ENCODE results near the gene TRIM31.

The TRIM31 gene

GRCh38 chr6:30113003-30113759 lies at the start of gene TRIM31:
Gene TRIM31 (minus strand): TSS chr6:30113090. CDS start chr6:30112805, 285 bp downstream.
- no peak for DNase-seq

GRCh38 chr6:30162265-30163089 lies 49.6 kb upstream of the TRIM31 start:
- no peak for DNase-seq

GRCh38 chr6:30160785-30161531 lies 48.1 kb upstream of the TRIM31 start, which contains the start of gene TRIM10:
Gene TRIM10 (minus strand): TSS chr6:30161211. CDS start chr6:30160858, 353 bp downstream.
- no peak for DNase-seq

- DNase-seq = no peak
Measured at GRCh38 chr6:30160008-30160784, 47.3 kb upstream of the TRIM31 start.

- no peak for DNase-seq
Measured at GRCh38 chr6:30158475-30159040, 45.7 kb upstream of the TRIM31 start.

GRCh38 chr6:30157999-30158398 lies 45.1 kb upstream of the TRIM31 start:
- no peak for DNase-seq

- DNase-seq = no peak
Measured at GRCh38 chr6:30157581-30157980, 44.7 kb upstream of the TRIM31 start.

GRCh38 chr6:30156774-30157173 lies 43.9 kb upstream of the TRIM31 start:
- no peak for DNase-seq

GRCh38 chr6:30156262-30156599 lies 43.3 kb upstream of the TRIM31 start:
- no peak for DNase-seq

GRCh38 chr6:30155520-30156261 lies 42.8 kb upstream of the TRIM31 start:
- DNase-seq = no peak

GRCh38 chr6:30154709-30155519 lies 42.0 kb upstream of the TRIM31 start:
- DNase-seq = no peak

- no peak for DNase-seq
Measured at GRCh38 chr6:30154061-30154460, 41.2 kb upstream of the TRIM31 start.

GRCh38 chr6:30152910-30153610 lies 40.2 kb upstream of the TRIM31 start:
- DNase-seq = no peak

GRCh38 chr6:30152016-30152673 lies 39.3 kb upstream of the TRIM31 start:
- DNase-seq = no peak

GRCh38 chr6:30151580-30151979 lies 38.7 kb upstream of the TRIM31 start:
- DNase-seq = no peak

GRCh38 chr6:30150671-30151395 lies 37.9 kb upstream of the TRIM31 start:
- no peak for DNase-seq

- DNase-seq = no peak
Measured at GRCh38 chr6:30149858-30150550, 37.1 kb upstream of the TRIM31 start.

GRCh38 chr6:30149234-30149633 lies 36.3 kb upstream of the TRIM31 start:
- no peak for DNase-seq

Measured in activated T-cell treated with anti-CD3 and anti-CD28 coated beads for 4 hours (primary cell).